HepG2 (cell line): ENCODE data around the gene NAIF1. TPM values are rescaled to one million over a fixed set of nuclear protein-coding genes. Genes with fewer than 3 reads are reported as not detected.

ENCODE experiments used
- EED ChIP-seq: sonication (generic); formaldehyde crosslinking; IDR thresholded peaks from 2 replicates; pipeline ENCODE4 v1.5.0; 2020; ENCODE audit warnings: mild to moderate bottlenecking, missing genetic modification reagents
- HMG20A ChIP-seq: IDR thresholded peaks from 2 replicates; pipeline ENCODE4 v1.6.1; 2016; ENCODE audit warnings: borderline replicate concordance
- KDM5B ChIP-seq: sonication (generic); formaldehyde crosslinking; IDR thresholded peaks from 2 replicates; pipeline ENCODE4 v1.4.0; 2020; ENCODE audit warnings: missing genetic modification reagents, mild to moderate bottlenecking, borderline replicate concordance
- KLF12 ChIP-seq: sonication (generic); formaldehyde crosslinking; IDR thresholded peaks from 2 replicates; pipeline ENCODE4 v1.4.0; 2020; ENCODE audit warnings: missing genetic modification reagents, borderline replicate concordance
- PITX1 ChIP-seq: sonication (generic); formaldehyde crosslinking; IDR thresholded peaks from 2 replicates; pipeline ENCODE4 v1.5.1; 2020; ENCODE audit warnings: mild to moderate bottlenecking, missing genetic modification reagents
- SP5 ChIP-seq: IDR thresholded peaks from 2 replicates; pipeline ENCODE4 v1.6.1; 2016; ENCODE audit warnings: low read depth, borderline replicate concordance
- ZNF225 ChIP-seq: sonication (generic); formaldehyde crosslinking; IDR thresholded peaks from 2 replicates; pipeline ENCODE4 v1.4.0; 2020; ENCODE audit warnings: mild to moderate bottlenecking, missing genetic modification reagents
- ZNF230 ChIP-seq: sonication (generic); formaldehyde crosslinking; IDR thresholded peaks from 2 replicates; pipeline ENCODE4 v1.4.0; 2020; ENCODE audit warnings: mild to moderate bottlenecking, missing genetic modification reagents
- ZNF570 ChIP-seq: sonication (generic); formaldehyde crosslinking; IDR thresholded peaks from 2 replicates; pipeline ENCODE4 v1.4.0; 2020; ENCODE audit warnings: mild to moderate bottlenecking, missing genetic modification reagents, borderline replicate concordance
- ZNF75D ChIP-seq: sonication (generic); formaldehyde crosslinking; IDR thresholded peaks from 2 replicates; pipeline ENCODE4 v1.8.1; 2023; ENCODE audit warnings: missing genetic modification reagents, mild to moderate bottlenecking, borderline replicate concordance
- polyA plus RNA-seq, 8 experiments: library from polyadenylated mRNA; depleted of rRNA in 3 of 8; stranded (reverse) in 7 of 8; unstranded in 1 of 8; fragments of >200 nt; fragmentation: Illumina TruSeq in 4 of 8; extraction: Trizol in 4 of 8; gene quantifications; 2 replicates each; pipeline versions ENCODE4 v1.2.1 to v1.2.3, GENCODE V29; 2011 to 2016; ENCODE audit warnings: low read depth in 4 of 8, missing spikeins in 1 of 8, mixed read lengths in 1 of 8; ENCODE audit not compliant: insufficient read depth in 1 of 8
- total RNA-seq, 5 experiments: library from RNA; depleted of rRNA; stranded (reverse); fragments of >200 nt; fragmentation: Illumina TruSeq; extraction: Trizol; gene quantifications; 2 replicates each; pipeline ENCODE4 v1.2.3, GENCODE V29; 2016; ENCODE audit warnings: low read depth in 1 of 5
- TF ChIP-seq, protein P1 (sequence below): sonication (generic); formaldehyde crosslinking; IDR thresholded peaks from 2 replicates; pipeline ENCODE4 v1.4.0; 2020; ENCODE audit warnings: missing genetic modification reagents; ENCODE audit errors: not compliant biosample characterization
- TF ChIP-seq, protein P2 (sequence below): sonication (generic); formaldehyde crosslinking; IDR thresholded peaks from 2 replicates; pipeline ENCODE4 v1.4.0; 2020; ENCODE audit warnings: missing genetic modification reagents
- TF ChIP-seq, protein P3 (sequence below): sonication (generic); formaldehyde crosslinking; IDR thresholded peaks from 2 replicates; pipeline ENCODE4 v1.5.0; 2020; ENCODE audit warnings: missing genetic modification reagents
- TF ChIP-seq, protein P4 (sequence below), 2 experiments: sonication (generic) in 1 of 2; formaldehyde crosslinking in 1 of 2; IDR thresholded peaks; 2 replicates each; pipeline versions ENCODE4 v1.4.0 to v1.6.1; 2018 to 2020; ENCODE audit warnings: missing genetic modification reagents in 2 of 2, borderline replicate concordance in 1 of 2, low read depth in 1 of 2, mild to moderate bottlenecking in 1 of 2, missing biosample characterization in 1 of 2
- TF ChIP-seq, protein P5 (sequence below): sonication (generic); formaldehyde crosslinking; IDR thresholded peaks from 2 replicates; pipeline ENCODE4 v1.9.0; 2021; ENCODE audit warnings: missing genetic modification reagents, borderline replicate concordance
- TF ChIP-seq, protein P6 (sequence below): IDR thresholded peaks from 2 replicates; pipeline ENCODE4 v1.6.1; 2012; ENCODE audit warnings: low read length, improper control_type of control experiment

NAIF1 gene
- total and polyA plus RNA-seq, 2 of the 13 experiments (the other 11 are each of a cell fraction or from before 2014, with no cell fraction given): 6.0 to 6.9 TPM

DNA sequence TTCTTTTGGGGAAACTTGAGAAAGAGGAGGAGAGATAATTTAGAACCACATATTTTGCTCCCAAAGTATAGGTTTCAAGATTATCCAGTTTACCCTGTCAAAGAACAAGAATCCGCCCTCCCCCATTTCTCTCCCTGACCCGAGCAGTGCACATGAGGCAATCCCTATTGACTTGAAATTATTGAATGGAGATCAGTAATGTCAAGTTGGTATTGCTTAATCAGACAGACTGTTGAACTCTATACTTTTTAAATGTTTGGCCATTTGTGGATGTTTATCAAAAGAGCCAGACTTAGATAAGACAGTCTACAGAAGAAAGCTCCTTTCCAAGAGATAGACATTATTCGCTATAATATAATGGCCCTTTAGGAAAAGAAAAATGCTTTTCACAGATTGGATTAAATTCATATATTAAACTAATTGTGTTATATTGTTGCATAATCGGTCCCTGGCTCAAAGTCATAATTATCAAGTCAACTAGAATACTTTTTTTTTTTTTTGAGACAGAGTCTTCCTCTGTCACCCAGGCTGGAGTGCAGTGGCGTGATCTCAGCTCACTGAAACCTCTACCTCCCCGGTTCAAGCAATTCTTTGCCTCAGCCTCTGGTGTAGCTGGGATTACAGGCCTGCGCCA is 6.2 kb upstream of the NAIF1 start (continued):
- no peak for TF ChIP-seq ZNF570 (CRISPR knock-in tag)
- peak; percentile 68; the same call in 1 of the 2 replicates for TF ChIP-seq HMG20A (CRISPR knock-in tag)
- TF ChIP-seq, protein P1, sequence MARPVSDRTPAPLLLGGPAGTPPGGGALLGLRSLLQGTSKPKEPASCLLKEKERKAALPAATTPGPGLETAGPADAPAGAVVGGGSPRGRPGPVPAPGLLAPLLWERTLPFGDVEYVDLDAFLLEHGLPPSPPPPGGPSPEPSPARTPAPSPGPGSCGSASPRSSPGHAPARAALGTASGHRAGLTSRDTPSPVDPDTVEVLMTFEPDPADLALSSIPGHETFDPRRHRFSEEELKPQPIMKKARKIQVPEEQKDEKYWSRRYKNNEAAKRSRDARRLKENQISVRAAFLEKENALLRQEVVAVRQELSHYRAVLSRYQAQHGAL (CRISPR knock-in tag): no peak
- TF ChIP-seq, protein P2, sequence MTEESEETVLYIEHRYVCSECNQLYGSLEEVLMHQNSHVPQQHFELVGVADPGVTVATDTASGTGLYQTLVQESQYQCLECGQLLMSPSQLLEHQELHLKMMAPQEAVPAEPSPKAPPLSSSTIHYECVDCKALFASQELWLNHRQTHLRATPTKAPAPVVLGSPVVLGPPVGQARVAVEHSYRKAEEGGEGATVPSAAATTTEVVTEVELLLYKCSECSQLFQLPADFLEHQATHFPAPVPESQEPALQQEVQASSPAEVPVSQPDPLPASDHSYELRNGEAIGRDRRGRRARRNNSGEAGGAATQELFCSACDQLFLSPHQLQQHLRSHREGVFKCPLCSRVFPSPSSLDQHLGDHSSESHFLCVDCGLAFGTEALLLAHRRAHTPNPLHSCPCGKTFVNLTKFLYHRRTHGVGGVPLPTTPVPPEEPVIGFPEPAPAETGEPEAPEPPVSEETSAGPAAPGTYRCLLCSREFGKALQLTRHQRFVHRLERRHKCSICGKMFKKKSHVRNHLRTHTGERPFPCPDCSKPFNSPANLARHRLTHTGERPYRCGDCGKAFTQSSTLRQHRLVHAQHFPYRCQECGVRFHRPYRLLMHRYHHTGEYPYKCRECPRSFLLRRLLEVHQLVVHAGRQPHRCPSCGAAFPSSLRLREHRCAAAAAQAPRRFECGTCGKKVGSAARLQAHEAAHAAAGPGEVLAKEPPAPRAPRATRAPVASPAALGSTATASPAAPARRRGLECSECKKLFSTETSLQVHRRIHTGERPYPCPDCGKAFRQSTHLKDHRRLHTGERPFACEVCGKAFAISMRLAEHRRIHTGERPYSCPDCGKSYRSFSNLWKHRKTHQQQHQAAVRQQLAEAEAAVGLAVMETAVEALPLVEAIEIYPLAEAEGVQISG (CRISPR knock-in tag): no peak
- TF ChIP-seq PITX1 (CRISPR knock-in tag): peak; percentile 20; the same call in 1 of the 2 replicates
- no peak for TF ChIP-seq ZNF225 (CRISPR knock-in tag)
- no peak for TF ChIP-seq EED
- no peak for TF ChIP-seq ZNF230
- no peak for TF ChIP-seq ZNF75D (CRISPR knock-in tag)
- no peak for TF ChIP-seq KLF12
- TF ChIP-seq, protein P3, sequence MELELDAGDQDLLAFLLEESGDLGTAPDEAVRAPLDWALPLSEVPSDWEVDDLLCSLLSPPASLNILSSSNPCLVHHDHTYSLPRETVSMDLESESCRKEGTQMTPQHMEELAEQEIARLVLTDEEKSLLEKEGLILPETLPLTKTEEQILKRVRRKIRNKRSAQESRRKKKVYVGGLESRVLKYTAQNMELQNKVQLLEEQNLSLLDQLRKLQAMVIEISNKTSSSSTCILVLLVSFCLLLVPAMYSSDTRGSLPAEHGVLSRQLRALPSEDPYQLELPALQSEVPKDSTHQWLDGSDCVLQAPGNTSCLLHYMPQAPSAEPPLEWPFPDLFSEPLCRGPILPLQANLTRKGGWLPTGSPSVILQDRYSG (CRISPR knock-in tag): no peak
- TF ChIP-seq, protein P4, sequence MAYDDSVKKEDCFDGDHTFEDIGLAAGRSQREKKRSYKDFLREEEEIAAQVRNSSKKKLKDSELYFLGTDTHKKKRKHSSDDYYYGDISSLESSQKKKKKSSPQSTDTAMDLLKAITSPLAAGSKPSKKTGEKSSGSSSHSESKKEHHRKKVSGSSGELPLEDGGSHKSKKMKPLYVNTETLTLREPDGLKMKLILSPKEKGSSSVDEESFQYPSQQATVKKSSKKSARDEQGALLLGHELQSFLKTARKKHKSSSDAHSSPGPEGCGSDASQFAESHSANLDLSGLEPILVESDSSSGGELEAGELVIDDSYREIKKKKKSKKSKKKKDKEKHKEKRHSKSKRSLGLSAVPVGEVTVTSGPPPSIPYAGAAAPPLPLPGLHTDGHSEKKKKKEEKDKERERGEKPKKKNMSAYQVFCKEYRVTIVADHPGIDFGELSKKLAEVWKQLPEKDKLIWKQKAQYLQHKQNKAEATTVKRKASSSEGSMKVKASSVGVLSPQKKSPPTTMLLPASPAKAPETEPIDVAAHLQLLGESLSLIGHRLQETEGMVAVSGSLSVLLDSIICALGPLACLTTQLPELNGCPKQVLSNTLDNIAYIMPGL (CRISPR knock-in tag; IDR thresholded peaks at IDR 0.05; ENCODE audit: borderline replicate concordance in 1 of 2, low read depth in 1 of 2): no peak
- TF ChIP-seq, protein P5, sequence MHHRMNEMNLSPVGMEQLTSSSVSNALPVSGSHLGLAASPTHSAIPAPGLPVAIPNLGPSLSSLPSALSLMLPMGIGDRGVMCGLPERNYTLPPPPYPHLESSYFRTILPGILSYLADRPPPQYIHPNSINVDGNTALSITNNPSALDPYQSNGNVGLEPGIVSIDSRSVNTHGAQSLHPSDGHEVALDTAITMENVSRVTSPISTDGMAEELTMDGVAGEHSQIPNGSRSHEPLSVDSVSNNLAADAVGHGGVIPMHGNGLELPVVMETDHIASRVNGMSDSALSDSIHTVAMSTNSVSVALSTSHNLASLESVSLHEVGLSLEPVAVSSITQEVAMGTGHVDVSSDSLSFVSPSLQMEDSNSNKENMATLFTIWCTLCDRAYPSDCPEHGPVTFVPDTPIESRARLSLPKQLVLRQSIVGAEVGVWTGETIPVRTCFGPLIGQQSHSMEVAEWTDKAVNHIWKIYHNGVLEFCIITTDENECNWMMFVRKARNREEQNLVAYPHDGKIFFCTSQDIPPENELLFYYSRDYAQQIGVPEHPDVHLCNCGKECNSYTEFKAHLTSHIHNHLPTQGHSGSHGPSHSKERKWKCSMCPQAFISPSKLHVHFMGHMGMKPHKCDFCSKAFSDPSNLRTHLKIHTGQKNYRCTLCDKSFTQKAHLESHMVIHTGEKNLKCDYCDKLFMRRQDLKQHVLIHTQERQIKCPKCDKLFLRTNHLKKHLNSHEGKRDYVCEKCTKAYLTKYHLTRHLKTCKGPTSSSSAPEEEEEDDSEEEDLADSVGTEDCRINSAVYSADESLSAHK (CRISPR knock-in tag): no peak
- TF ChIP-seq SP5: peak; percentile 29; the same call in 1 of the 2 replicates
- TF ChIP-seq, protein P6, sequence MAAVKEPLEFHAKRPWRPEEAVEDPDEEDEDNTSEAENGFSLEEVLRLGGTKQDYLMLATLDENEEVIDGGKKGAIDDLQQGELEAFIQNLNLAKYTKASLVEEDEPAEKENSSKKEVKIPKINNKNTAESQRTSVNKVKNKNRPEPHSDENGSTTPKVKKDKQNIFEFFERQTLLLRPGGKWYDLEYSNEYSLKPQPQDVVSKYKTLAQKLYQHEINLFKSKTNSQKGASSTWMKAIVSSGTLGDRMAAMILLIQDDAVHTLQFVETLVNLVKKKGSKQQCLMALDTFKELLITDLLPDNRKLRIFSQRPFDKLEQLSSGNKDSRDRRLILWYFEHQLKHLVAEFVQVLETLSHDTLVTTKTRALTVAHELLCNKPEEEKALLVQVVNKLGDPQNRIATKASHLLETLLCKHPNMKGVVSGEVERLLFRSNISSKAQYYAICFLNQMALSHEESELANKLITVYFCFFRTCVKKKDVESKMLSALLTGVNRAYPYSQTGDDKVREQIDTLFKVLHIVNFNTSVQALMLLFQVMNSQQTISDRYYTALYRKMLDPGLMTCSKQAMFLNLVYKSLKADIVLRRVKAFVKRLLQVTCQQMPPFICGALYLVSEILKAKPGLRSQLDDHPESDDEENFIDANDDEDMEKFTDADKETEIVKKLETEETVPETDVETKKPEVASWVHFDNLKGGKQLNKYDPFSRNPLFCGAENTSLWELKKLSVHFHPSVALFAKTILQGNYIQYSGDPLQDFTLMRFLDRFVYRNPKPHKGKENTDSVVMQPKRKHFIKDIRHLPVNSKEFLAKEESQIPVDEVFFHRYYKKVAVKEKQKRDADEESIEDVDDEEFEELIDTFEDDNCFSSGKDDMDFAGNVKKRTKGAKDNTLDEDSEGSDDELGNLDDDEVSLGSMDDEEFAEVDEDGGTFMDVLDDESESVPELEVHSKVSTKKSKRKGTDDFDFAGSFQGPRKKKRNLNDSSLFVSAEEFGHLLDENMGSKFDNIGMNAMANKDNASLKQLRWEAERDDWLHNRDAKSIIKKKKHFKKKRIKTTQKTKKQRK: no peak
- no peak for TF ChIP-seq KDM5B (CRISPR knock-in tag)
